Measurements from ENCODE around the gene CCS. TPM values are rescaled to one million over a fixed set of nuclear protein-coding genes. Genes with fewer than 3 reads are reported as not detected.
"Not testable (repeated sequence)": the region's sequence is repeated elsewhere in the genome, so short reads cannot be mapped to it uniquely, and the experiment has no call there.

Gene CCS
- total RNA-seq, 3 donors from 2014 or later (not counting 1 experiment from before 2014, with no cell fraction given), result 27.1 to 35.6 (median 32.4) TPM

DNA sequence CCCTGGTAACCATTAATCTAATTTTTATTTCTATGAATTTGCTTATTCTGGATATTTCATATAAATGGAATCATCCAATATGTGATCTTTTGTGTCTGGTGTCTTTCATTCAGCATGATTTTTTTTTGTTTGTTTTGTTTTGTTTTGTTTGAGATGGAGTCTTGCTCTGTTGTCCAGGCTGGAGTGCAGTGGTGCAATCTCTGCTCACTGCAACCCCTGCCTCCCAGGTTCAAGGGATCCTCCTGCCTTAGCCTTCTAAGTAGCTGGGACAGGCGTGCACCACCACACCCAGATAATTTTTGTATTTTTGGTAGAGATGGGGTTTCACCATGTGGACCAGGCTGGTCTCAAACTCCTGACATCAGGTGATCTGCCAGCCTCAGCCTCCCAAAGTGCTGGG, 7.5 kb upstream of the CCS start:
- DNase-seq; H3K27ac Mint-ChIP-seq; H3K4me1 ChIP-seq (ENCODE audit: control insufficient read depth, insufficient read depth, low read length); H3K4me3 ChIP-seq (ENCODE audit: low read length); H3K27me3 ChIP-seq (ENCODE audit: control insufficient read depth, insufficient read depth, low read length); H3K36me3 ChIP-seq (ENCODE audit: control insufficient read depth, insufficient read depth, low read length); H3K4me3 Mint-ChIP-seq; H3K9me3 Mint-ChIP-seq; H3K36me3 Mint-ChIP-seq; H3K27me3 Mint-ChIP-seq (ENCODE audit: low read depth in 2 of 2); H3K4me1 Mint-ChIP-seq; H3K27ac ChIP-seq (ENCODE audit: low read length); ATAC-seq; H3K9me3 ChIP-seq (ENCODE audit: control insufficient read depth, insufficient read depth, low read length); intact Hi-C loops (cut with micrococcal nuclease): not testable (repeated sequence)
- WGBS (ENCODE audit: insufficient coverage), result no CpG with 5 or more reads among the region's 1 CpG

DNA sequence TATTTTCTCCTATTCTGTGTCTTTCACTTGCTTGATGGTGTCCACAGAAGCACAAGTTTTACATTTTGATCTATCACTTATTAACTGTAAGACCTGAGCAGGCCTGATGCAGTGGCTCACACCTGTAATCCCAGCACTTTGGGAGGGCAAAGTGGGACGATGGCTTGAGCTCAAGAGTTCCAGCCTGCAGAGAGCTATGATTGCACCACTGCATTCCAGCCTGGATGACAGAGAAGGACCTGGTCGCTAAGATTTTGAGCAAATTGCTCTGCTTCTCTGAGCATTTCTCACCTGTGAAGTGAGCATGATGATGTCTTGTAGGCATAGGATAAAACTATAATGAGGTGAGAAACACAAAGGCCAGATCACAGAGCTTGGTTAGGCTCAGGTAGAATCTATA, 6.8 kb upstream of the CCS start:
- Histone ChIP-seq H3K4me1 (ENCODE audit: control insufficient read depth, insufficient read depth, low read length) (no peaks in the 10 kb centered on the region), H3K27me3 (ENCODE audit: control insufficient read depth, insufficient read depth, low read length) (no peaks in the 10 kb centered on the region), H3K27ac (ENCODE audit: low read length) (no peak overlapping the region), H3K36me3 (ENCODE audit: control insufficient read depth, insufficient read depth, low read length) (no peaks in the 10 kb centered on the region), H3K9me3 (ENCODE audit: control insufficient read depth, insufficient read depth, low read length) (no peaks in the 10 kb centered on the region), H3K4me3 (ENCODE audit: low read length) (no peak overlapping the region)
- Mint-ChIP-seq H3K4me3 (no peak overlapping the region), H3K27me3 (ENCODE audit: low read depth in 2 of 2) (no peaks in the 10 kb centered on the region), H3K9me3 (peaks cover 0 to 5% of the 10 kb centered on the region in 2 donors), H3K36me3 (no peaks in the 10 kb centered on the region), H3K4me1 (no peaks in the 10 kb centered on the region), H3K27ac (no peak overlapping the region)
- WGBS (ENCODE audit: insufficient coverage), result 89% methylated on average over 2 of the region's 2 CpGs
- TF ChIP-seq, protein P1, sequence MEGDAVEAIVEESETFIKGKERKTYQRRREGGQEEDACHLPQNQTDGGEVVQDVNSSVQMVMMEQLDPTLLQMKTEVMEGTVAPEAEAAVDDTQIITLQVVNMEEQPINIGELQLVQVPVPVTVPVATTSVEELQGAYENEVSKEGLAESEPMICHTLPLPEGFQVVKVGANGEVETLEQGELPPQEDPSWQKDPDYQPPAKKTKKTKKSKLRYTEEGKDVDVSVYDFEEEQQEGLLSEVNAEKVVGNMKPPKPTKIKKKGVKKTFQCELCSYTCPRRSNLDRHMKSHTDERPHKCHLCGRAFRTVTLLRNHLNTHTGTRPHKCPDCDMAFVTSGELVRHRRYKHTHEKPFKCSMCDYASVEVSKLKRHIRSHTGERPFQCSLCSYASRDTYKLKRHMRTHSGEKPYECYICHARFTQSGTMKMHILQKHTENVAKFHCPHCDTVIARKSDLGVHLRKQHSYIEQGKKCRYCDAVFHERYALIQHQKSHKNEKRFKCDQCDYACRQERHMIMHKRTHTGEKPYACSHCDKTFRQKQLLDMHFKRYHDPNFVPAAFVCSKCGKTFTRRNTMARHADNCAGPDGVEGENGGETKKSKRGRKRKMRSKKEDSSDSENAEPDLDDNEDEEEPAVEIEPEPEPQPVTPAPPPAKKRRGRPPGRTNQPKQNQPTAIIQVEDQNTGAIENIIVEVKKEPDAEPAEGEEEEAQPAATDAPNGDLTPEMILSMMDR (IDR thresholded peaks at IDR 0.05), result no peak
- intact Hi-C loops (cut with micrococcal nuclease), result no loop called here
- no peak for ATAC-seq
- DNase-seq, result no peak

DNA sequence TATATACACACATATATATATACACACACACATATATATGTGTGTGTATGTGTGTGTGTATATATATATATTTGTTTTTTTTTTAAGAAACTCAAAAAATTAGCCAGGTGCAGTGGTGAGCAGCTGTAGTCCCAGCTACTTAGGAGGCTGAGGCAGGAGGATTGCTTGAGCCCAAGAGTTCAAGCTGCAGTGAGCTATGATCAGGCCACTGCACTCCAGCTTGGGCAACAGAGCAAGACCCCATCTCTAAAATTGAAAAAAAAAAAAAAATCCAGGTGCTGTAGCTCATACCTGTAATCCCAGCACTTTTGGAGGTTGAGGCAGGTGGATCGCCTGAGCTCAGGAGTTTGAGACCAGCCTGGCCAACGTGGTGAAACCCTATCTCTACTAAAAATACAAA, 3.7 kb upstream of the CCS start:
- intact Hi-C loops (cut with micrococcal nuclease); H3K27ac ChIP-seq (ENCODE audit: low read length); H3K27me3 Mint-ChIP-seq (ENCODE audit: low read depth in 2 of 2); H3K9me3 ChIP-seq (ENCODE audit: control insufficient read depth, insufficient read depth, low read length); H3K4me3 ChIP-seq (ENCODE audit: low read length); H3K27me3 ChIP-seq (ENCODE audit: control insufficient read depth, insufficient read depth, low read length); ATAC-seq; H3K4me3 Mint-ChIP-seq; H3K27ac Mint-ChIP-seq; DNase-seq; H3K9me3 Mint-ChIP-seq; H3K36me3 Mint-ChIP-seq; H3K36me3 ChIP-seq (ENCODE audit: control insufficient read depth, insufficient read depth, low read length): not testable (repeated sequence)
- H3K4me1 ChIP-seq (ENCODE audit: control insufficient read depth, insufficient read depth, low read length), result peaks cover 19% of the 10 kb centered on the region
- WGBS (ENCODE audit: insufficient coverage), result 81% methylated on average over 2 of the region's 2 CpGs
- peaks cover 18 to 21% of the 10 kb centered on the region in 2 donors for H3K4me1 Mint-ChIP-seq

DNA sequence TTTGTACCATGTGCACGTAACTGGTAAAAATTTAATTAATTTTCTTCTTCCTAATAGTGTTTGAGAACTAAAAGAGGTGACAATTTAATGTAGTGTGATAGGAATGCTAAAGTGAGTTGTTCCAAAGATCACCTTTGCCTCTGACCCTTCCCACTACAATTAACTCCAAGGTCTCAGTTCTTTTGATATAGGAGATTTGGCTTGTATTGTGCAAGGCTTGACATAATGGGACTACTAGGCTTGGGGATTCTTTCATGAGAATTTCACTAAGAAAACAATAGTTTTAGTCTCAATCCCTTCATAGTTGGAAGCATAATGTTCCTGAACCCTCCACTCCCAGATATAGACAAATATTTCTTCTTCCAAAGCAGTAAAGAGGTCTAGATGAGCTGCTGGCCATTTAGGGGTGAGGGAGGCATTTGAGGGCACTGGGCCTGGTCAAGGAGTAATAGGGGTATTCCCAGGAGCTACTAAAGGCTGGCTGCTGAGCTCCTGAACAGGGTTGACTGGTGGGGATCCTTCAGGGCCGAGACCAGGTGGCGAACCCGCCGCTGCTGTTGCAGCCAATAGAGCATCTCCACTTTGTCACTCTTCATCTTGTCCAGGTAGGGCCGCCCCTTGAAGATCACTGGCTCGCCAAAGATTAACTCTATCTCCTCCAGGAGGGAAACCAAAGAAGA, 2.8 kb upstream of the CCS start:
- Histone ChIP-seq H3K27ac (ENCODE audit: low read length) (no peak overlapping the region), H3K4me1 (ENCODE audit: control insufficient read depth, insufficient read depth, low read length) (peaks cover 20% of the 10 kb centered on the region), H3K9me3 (ENCODE audit: control insufficient read depth, insufficient read depth, low read length) (no peaks in the 10 kb centered on the region), H3K27me3 (ENCODE audit: control insufficient read depth, insufficient read depth, low read length) (no peaks in the 10 kb centered on the region), H3K4me3 (ENCODE audit: low read length) (no peak overlapping the region), H3K36me3 (ENCODE audit: control insufficient read depth, insufficient read depth, low read length) (no peaks in the 10 kb centered on the region)
- 88% methylated on average over 6 of the region's 7 CpGs for WGBS (ENCODE audit: insufficient coverage)
- Mint-ChIP-seq H3K36me3 (no peaks in the 10 kb centered on the region), H3K27ac (no peak overlapping the region), H3K4me3 (no peak overlapping the region), H3K9me3 (no peaks in the 10 kb centered on the region), H3K27me3 (ENCODE audit: low read depth in 2 of 2) (no peaks in the 10 kb centered on the region), H3K4me1 (peaks cover 25 to 26% of the 10 kb centered on the region in 2 donors)
- TF ChIP-seq, protein P1 (IDR thresholded peaks at IDR 0.05), result no peak
- intact Hi-C loops (cut with micrococcal nuclease), result no loop called here
- no peak for ATAC-seq
- DNase-seq, result no peak
